Right atrium auricular region (tissue), 2 donors: Measurements from ENCODE around the gene CACNA1C. TPM values are rescaled to one million over a fixed set of nuclear protein-coding genes. Genes with fewer than 3 reads are reported as not detected.

Experiments
- DNase-seq: peaks from one replicate; pipeline ENCODE4 v3.0.0-alpha.2; 2019; ENCODE audit warnings: low spot score
- H3K27ac ChIP-seq, 2 donors: fragments of 200-600 bp; sonication (generic); 1 replicate in 1 of 2; 2 replicates in 1 of 2; pipeline ENCODE4 v1.5.1; 2016 to 2019
- H3K27me3 ChIP-seq, 2 donors: fragments of 200-600 bp; sonication (generic); one replicate each; pipeline versions ENCODE4 v1.5.1 to v1.6.0; 2017 to 2019
- H3K36me3 ChIP-seq: fragments of 200-600 bp; sonication (generic); one replicate; pipeline ENCODE4 v1.5.1; 2016
- H3K4me1 ChIP-seq, 2 donors: fragments of 200-600 bp; sonication (generic); one replicate each; pipeline versions ENCODE4 v1.5.1 to v1.6.0; 2017 to 2019
- H3K4me3 ChIP-seq, 2 donors: fragments of 200-600 bp; sonication (generic); 1 replicate in 1 of 2; 2 replicates in 1 of 2; pipeline ENCODE4 v1.5.1; 2017 to 2019; ENCODE audit warnings: mild to moderate bottlenecking in 1 of 2, moderate library complexity in 1 of 2
- H3K9me3 ChIP-seq, 2 donors: fragments of 200-600 bp; sonication (generic); one replicate each; pipeline ENCODE4 v1.5.1; 2019
- CTCF ChIP-seq, 2 donors: fragments of 200-600 bp; sonication (generic); IDR thresholded peaks; one replicate each; pipeline ENCODE4 v1.5.1; 2019; ENCODE audit warnings: antibody characterized with exemption in 2 of 2
- total RNA-seq, 2 donors: library from RNA; depleted of rRNA; stranded (reverse); fragments of >200 nt; gene quantifications; one replicate each; pipeline ENCODE4 v1.1.0, GENCODE V29; 2016

CACNA1C gene
- total RNA-seq, 2 donors from 2014 or later = 83.1 to 93.6 TPM

DNA sequence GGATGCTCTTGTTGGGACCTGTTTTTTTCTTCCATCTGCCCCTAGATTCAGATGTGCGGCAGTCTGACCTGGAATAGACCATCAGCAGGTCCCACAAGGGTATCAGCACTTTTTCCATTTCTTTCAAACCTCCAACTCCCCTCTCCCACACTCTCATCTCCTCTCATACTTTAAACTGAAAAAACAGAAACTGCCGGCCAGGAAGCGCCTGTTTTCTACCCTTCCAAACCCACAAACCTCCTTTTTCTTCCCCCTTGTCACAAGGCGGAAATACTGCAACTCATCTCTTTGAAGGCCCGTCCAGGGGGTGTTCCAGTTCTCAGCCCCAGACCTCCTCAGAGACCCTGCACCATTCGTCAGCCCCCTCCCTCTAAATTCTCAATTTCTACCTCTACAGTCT lies 679.5 kb downstream of the CACNA1C start:
- DNase-seq = no peak
- H3K36me3 ChIP-seq = no peaks in the 10 kb centered on the region
- H3K4me1 ChIP-seq = no peaks in the 10 kb centered on the region
- no peak overlapping the region for H3K4me3 ChIP-seq
- no peaks in the 10 kb centered on the region for H3K27me3 ChIP-seq
- no peaks in the 10 kb centered on the region for H3K9me3 ChIP-seq
- H3K27ac ChIP-seq = no peak overlapping the region
- TF ChIP-seq CTCF (IDR thresholded peaks at IDR 0.05) = no peak

DNA sequence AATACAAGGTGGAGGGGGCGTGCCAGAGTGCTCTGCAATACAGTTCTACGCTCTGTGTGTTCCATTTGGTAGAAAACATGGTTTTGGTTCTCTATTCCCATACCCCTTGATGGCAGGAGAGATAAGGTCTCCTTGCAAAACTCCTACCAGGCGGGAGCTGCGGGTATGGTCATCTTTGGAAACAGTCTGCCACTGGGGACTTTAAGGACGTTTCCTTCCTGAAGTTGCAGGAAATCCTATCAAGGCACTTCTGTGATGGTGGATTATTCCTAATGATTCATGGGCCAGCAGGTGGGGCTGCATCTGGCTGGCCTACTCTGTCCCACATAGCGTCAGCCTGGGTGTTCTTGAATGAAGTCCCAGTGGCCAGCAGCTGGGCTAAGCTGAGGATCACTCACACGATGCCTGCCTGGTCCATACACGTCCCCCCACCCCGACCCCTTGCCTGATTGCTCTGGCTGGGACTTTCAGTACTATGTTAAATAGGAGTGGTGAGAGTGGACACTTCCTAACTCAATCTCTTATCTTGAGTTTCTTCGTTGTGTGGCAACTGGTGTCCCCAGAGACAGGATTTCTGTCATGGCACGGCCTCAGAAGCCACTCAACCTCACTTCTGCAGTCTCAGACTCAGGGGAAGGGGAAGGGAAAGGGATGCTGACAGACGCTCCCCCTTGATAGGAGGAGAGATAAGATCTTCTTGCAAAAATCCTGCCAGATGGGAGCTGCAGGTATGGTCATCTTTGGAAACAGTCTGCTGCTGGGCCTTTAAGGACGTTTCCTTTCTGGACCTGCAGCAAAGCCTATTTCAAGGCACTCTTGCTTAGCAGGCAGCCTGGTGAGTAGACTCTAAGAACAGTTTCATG lies 680.9 kb downstream of the CACNA1C start:
- Histone ChIP-seq H3K4me1 (no peaks in the 10 kb centered on the region), H3K36me3 (no peaks in the 10 kb centered on the region), H3K27ac (no peak overlapping the region), H3K4me3 (no peak overlapping the region), H3K9me3 (no peaks in the 10 kb centered on the region), H3K27me3 (no peaks in the 10 kb centered on the region)
- no peak for TF ChIP-seq CTCF (IDR thresholded peaks at IDR 0.05)
- no peak for DNase-seq

DNA sequence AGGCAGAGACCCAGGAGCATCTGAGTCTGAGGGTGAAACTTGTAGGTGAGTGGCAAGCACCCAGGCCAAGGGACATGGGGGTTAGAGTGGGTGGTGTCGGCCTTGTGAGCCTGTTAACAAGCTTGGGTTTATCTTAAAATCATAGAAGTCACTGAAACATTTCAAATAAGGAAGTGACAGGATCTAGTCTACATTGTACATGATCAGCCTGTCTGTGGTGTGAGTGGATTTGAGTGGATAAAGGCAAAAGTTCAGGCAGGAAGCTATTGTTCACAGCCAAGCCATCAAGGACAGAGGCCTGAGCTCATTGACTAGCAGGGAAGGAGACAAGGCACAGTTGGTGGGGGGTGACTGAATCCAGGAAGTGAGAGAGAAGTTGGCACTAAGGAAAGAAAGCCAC lies 682.6 kb downstream of the CACNA1C start:
- Histone ChIP-seq H3K27ac (no peak overlapping the region), H3K4me1 (no peaks in the 10 kb centered on the region), H3K27me3 (no peaks in the 10 kb centered on the region), H3K4me3 (no peak overlapping the region), H3K9me3 (no peaks in the 10 kb centered on the region), H3K36me3 (no peaks in the 10 kb centered on the region)
- no peak for TF ChIP-seq CTCF (IDR thresholded peaks at IDR 0.05)
- no peak for DNase-seq

DNA sequence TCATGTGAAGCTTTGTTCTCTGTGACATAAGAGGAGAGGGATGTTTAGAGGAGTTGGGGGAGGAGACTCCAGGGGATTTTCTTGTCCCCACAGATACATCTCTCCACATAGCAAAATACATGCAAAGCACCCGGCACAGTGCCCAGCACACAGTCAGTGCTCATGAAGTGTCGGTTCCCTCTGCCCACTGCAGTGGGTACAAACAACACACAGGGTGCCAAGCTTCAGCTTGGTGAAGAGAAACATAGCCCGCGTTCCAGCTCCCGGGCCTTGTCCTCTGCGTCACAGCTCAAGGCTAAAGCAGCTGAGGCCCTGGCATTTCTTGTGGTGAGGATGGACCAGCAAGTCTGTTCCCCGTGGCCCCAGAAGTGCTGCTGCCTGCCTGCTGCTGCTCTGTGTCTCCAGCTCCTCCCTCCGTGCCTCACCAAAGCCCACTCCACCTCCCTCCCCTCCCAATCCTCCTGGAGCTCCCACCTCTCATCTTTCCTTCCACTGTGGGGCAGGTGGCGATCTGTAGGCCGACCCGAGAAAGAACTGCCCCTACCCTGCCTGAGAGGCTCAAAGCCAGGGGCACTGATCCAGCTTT lies 685.0 kb downstream of the CACNA1C start:
- no peaks in the 10 kb centered on the region for H3K27me3 ChIP-seq
- H3K36me3 ChIP-seq = no peaks in the 10 kb centered on the region
- no peak overlapping the region for H3K27ac ChIP-seq
- H3K4me1 ChIP-seq = no peaks in the 10 kb centered on the region
- H3K9me3 ChIP-seq = no peaks in the 10 kb centered on the region
- no peak overlapping the region for H3K4me3 ChIP-seq
- TF ChIP-seq CTCF (IDR thresholded peaks at IDR 0.05) = no peak
- no peak for DNase-seq

- no peaks in the 10 kb centered on the region for H3K9me3 ChIP-seq
- H3K4me3 ChIP-seq = no peak overlapping the region
- H3K4me1 ChIP-seq = no peaks in the 10 kb centered on the region
- H3K27me3 ChIP-seq = no peaks in the 10 kb centered on the region
- no peak overlapping the region for H3K27ac ChIP-seq
- TF ChIP-seq CTCF (IDR thresholded peaks at IDR 0.05) = no peak
- no peak for DNase-seq
- H3K36me3 ChIP-seq = no peaks in the 10 kb centered on the region
Measured at GRCh38 chr12:2739069-2739468, 686.3 kb downstream of the CACNA1C start.
